AG04449 (cell line): Measurements from ENCODE around the gene MS4A10.

Experiments
- CTCF ChIA-PET: fragments of 350-600 bp; formaldehyde crosslinking; extraction: SDS; loops from one replicate; lab custom pipeline; 2021; ENCODE audit warnings: antibody characterized with exemption; lab: Yijun Ruan, JAX
- POLR2A ChIA-PET: fragments of 400-600, 350-600 bp; formaldehyde crosslinking; extraction: SDS; loops from one replicate; lab custom pipeline; 2020; ENCODE audit warnings: antibody characterized with exemption, inconsistent platforms; lab: Yijun Ruan, JAX
- DNase-seq: peaks from one replicate; pipeline ENCODE4 v3.0.0-alpha.2; 2010; ENCODE audit warnings: low read depth, low spot score
- H3K4me3 ChIP-seq: 2 replicates; pipeline ENCODE4 v1.5.1; 2011; ENCODE audit warnings: low read depth, mild to moderate bottlenecking, control low read depth, low read length
- CTCF ChIP-seq: IDR thresholded peaks from one replicate; pipeline ENCODE4 v1.5.1; 2011; ENCODE audit warnings: mild to moderate bottlenecking, moderate library complexity, low read length, control low read depth, inconsistent platforms; ENCODE audit not compliant: insufficient read depth; ENCODE audit errors: missing control alignments

MS4A10 gene

GRCh38 chr11:60831501-60832079 is 46.5 kb downstream of the MS4A10 start:
- no peak for TF ChIP-seq CTCF
- H3K4me3 ChIP-seq = no peak overlapping the region
- no peak for DNase-seq
- CTCF ChIA-PET = interaction anchor here (0.8 to 29.1 kb wide), 42 partner anchors 9 to 368 kb away, joined by 3 to 1087 read pairs (median 5); partner anchors contain the start of genes MS4A10, PRPF19, TMEM109 and ZP1
- POLR2A ChIA-PET = interaction anchor here (2.2 kb wide), 1 partner anchor 56 kb away, joined by 12 read pairs; no protein-coding TSS in a partner anchor

GRCh38 chr11:60834742-60835533 is 49.8 kb downstream of the MS4A10 start:
- DNase-seq = no peak
- ChIA-PET POLR2A (no interaction called here), CTCF (interaction anchor here (2.3 to 29.1 kb wide), 2 partner anchors 58 to 61 kb away, joined by 7 to 1087 read pairs; partner anchors contain the start of gene PRPF19)
- TF ChIP-seq CTCF = no peak
- no peak overlapping the region for H3K4me3 ChIP-seq

GRCh38 chr11:60835534-60835846 is 50.4 kb downstream of the MS4A10 start:
- no peak for DNase-seq
- ChIA-PET POLR2A (no interaction called here), CTCF (interaction anchor here (2.3 to 29.1 kb wide), 2 partner anchors 59 to 61 kb away, joined by 7 to 1087 read pairs; partner anchors contain the start of gene PRPF19)
- H3K4me3 ChIP-seq = no peak overlapping the region
- no peak for TF ChIP-seq CTCF

DNA sequence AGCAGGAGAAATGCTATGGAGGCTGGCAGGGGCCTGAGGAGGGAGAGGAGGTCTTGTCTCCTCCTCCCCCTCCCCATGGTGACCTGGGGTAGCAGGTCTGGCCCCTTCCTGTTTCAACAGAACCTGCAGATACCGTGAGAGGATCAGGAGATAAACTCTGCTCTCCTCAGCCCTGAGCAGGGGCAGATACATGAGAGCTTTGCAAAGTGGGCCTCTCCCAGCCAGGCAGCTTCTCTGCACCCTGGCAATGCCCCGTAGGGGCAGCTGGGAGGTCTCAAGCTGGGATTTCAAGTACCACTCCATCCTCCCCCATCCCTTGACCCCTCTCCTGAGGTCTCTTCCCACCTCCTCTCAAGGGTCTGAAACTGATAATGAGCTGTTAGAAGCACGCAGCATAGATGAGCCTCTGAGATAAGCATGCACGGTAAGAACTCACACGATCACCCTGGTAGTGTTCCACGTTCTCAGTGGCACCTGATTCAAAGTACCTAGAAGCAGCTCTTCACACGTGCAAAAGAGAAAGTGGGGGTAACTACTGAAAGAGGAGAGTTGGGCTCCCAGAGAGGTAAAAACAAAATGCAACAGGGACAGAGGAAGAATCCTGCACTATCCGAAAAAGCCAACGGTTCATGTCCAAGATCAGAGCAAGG is 51.9 kb downstream of the MS4A10 start:
- TF ChIP-seq CTCF = no peak
- no peak for DNase-seq
- ChIA-PET CTCF (interaction anchor here (1.7 to 29.1 kb wide), 4 partner anchors 9 to 350 kb away, joined by 7 to 1087 read pairs (median 8); partner anchors contain the start of gene PRPF19), POLR2A (no interaction called here)
- no peak overlapping the region for H3K4me3 ChIP-seq

GRCh38 chr11:60838132-60838531 is 53.0 kb downstream of the MS4A10 start:
- no peak overlapping the region for H3K4me3 ChIP-seq
- no peak for DNase-seq
- no peak for TF ChIP-seq CTCF
- ChIA-PET POLR2A (no interaction called here), CTCF (interaction anchor here (1.7 to 29.1 kb wide), 3 partner anchors 10 to 349 kb away, joined by 7 to 1087 read pairs (median 9); partner anchors contain the start of gene PRPF19)
